Testis (tissue), 5 donors: ENCODE results near the gene GPC6. TPM values are rescaled to one million over a fixed set of nuclear protein-coding genes. Genes with fewer than 3 reads are reported as not detected.

Experiments used
- DNase-seq: peaks from one replicate; pipeline ENCODE4 v3.0.0-alpha.2; 2019
- H3K27ac ChIP-seq, 2 donors: fragments of 200-600 bp; sonication (generic); one replicate each; pipeline ENCODE4 v1.5.1; 2019
- H3K27me3 ChIP-seq: fragments of 200-600 bp; sonication (generic); one replicate; pipeline ENCODE4 v1.5.1; 2019
- H3K36me3 ChIP-seq: fragments of 200-600 bp; sonication (generic); one replicate; pipeline ENCODE4 v1.5.1; 2017; ENCODE audit warnings: low read depth; ENCODE audit errors: missing control alignments
- H3K4me1 ChIP-seq: fragments of 200-600 bp; sonication (generic); one replicate; pipeline ENCODE4 v1.5.1; 2019
- H3K4me3 ChIP-seq, 2 donors: fragments of 200-600 bp; sonication (generic); one replicate each; pipeline ENCODE4 v1.5.1; 2017 to 2019
- H3K9me3 ChIP-seq: fragments of 200-600 bp; sonication (generic); one replicate; pipeline ENCODE4 v1.5.1; 2017
- POLR2A ChIP-seq: fragments of 450-650 bp; IDR thresholded peaks from one replicate; pipeline ENCODE4 v1.6.1; 2017; ENCODE audit warnings: antibody characterized with exemption, mild to moderate bottlenecking, moderate library complexity
- WGBS, 2 donors: methylation state at CpG; one replicate each; pipeline ENCODE4 v1.1.5; 2018; 5-methylcytosine and 5-hydroxymethylcytosine counted together
- intact Hi-C: fragments of 100-400 bp; cut with DNase I; formaldehyde crosslinking; loops from one replicate; pipeline ENCODE4 v1.15.1; 2023; ENCODE audit warnings: low total_unique reads
- long read RNA-seq, 2 donors: transcript quantifications; one replicate each; lab custom pipeline, GENCODE V29; 2026
- polyA plus RNA-seq: library from polyadenylated mRNA; stranded (reverse); fragments of 350-450 nt; fragmentation: Illumina TruSeq; extraction: RNeasy Lipid Tissue Mini Kit (QIAGEN cat#74804); gene quantifications from one replicate; pipeline ENCODE4 v1.2.3, GENCODE V29; 2014; ENCODE audit warnings: low read depth, low replicate concordance; ENCODE audit not compliant: insufficient read depth
- total RNA-seq, 2 donors: library from RNA; depleted of rRNA; stranded (reverse); fragments of >200 nt; gene quantifications; one replicate each; pipeline ENCODE4 v1.2.3, GENCODE V29; 2016
- TF ChIP-seq, protein P1 (sequence below), 3 experiments: fragments of 450-650 bp in 2 of 3; fragments of 200-600 bp in 1 of 3; sonication (generic) in 1 of 3; IDR thresholded peaks; one replicate each; pipeline ENCODE4 v1.5.1; 2016 to 2019; ENCODE audit warnings: antibody characterized with exemption in 3 of 3, mild to moderate bottlenecking in 2 of 3, moderate library complexity in 1 of 3

GPC6 gene
- total RNA-seq (1 to 10 TPM; 2.2 to 4.3 TPM), polyA plus RNA-seq (6.9 TPM)
- long read RNA-seq, donor 1, transcript GPC6-202 (5 exons, 792 nt) = major isoform, 5 of 5 reads
- long read RNA-seq, donor 1, partial matches to known transcripts = 0 of 5 reads
- long read RNA-seq, donor 1, other reads (novel, unspliced or antisense) = 0 of 5 reads
- long read RNA-seq, donor 2, transcript GPC6-202 (5 exons, 792 nt) = major isoform, 6 of 6 reads
- long read RNA-seq, donor 2, partial matches to known transcripts = 0 of 6 reads
- long read RNA-seq, donor 2, other reads (novel, unspliced or antisense) = 0 of 6 reads

GRCh38 chr13:93226623-93227279 is at the start of gene GPC6:
Gene GPC6 (plus strand): TSS chr13:93226807.
- 1% methylated on average over 31 of the region's 31 CpGs for WGBS, 2 donors
- Histone ChIP-seq H3K9me3 (no peaks in the 10 kb centered on the region), H3K36me3 (no peaks in the 10 kb centered on the region), H3K4me1 (no peaks in the 10 kb centered on the region), H3K27ac (peak within 1 kb of the TSS; percentile 3 to 24), H3K27me3 (no peaks in the 10 kb centered on the region), H3K4me3 (peak within 1 kb of the TSS; percentile 51 to 61)
- intact Hi-C loops = no loop called here
- TF ChIP-seq, protein P1, sequence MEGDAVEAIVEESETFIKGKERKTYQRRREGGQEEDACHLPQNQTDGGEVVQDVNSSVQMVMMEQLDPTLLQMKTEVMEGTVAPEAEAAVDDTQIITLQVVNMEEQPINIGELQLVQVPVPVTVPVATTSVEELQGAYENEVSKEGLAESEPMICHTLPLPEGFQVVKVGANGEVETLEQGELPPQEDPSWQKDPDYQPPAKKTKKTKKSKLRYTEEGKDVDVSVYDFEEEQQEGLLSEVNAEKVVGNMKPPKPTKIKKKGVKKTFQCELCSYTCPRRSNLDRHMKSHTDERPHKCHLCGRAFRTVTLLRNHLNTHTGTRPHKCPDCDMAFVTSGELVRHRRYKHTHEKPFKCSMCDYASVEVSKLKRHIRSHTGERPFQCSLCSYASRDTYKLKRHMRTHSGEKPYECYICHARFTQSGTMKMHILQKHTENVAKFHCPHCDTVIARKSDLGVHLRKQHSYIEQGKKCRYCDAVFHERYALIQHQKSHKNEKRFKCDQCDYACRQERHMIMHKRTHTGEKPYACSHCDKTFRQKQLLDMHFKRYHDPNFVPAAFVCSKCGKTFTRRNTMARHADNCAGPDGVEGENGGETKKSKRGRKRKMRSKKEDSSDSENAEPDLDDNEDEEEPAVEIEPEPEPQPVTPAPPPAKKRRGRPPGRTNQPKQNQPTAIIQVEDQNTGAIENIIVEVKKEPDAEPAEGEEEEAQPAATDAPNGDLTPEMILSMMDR (IDR thresholded peaks at IDR 0.05) = no peak
- no peak for TF ChIP-seq POLR2A
- DNase-seq = peak; percentile 43

DNA sequence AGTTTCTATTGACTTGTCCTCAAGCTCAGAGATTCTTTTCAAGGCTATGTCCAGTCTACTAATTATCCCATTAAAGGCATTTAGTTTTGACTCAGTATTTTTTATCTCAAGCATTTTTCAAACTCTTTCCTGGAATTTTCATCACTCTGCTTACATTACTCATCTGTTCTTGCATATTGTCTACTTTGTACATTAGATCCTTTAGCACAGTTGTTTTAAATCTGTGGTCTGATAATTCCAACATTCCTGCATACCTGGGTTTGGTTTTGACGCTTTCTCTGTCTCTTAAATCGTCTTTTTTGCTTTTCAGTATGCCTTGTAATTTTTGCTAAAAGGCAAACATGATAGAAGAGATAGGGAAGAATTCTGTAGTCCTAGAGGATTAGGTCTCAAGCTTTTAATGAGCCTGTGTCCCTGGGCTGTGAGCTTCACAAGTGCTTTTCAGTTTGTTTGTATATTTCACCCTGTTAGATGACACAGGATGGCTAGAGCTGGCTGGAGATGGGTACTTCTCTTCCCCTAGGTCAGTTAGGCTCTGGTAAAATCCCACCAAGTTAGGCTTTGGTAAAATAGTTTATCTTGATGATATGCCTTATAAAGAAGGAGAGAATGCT is 46.1 kb upstream of the GPC6 start:
- H3K4me3 ChIP-seq = no peak overlapping the region
- H3K4me1 ChIP-seq = no peaks in the 10 kb centered on the region
- H3K9me3 ChIP-seq = no peaks in the 10 kb centered on the region
- DNase-seq = no peak
- WGBS, 2 donors = 31 to 58% methylated on average over 2 of the region's 2 CpGs
- H3K36me3 ChIP-seq = no peaks in the 10 kb centered on the region
- no peak overlapping the region for H3K27ac ChIP-seq
- no peak for TF ChIP-seq POLR2A
- no peaks in the 10 kb centered on the region for H3K27me3 ChIP-seq
- intact Hi-C loops = no loop called here

DNA sequence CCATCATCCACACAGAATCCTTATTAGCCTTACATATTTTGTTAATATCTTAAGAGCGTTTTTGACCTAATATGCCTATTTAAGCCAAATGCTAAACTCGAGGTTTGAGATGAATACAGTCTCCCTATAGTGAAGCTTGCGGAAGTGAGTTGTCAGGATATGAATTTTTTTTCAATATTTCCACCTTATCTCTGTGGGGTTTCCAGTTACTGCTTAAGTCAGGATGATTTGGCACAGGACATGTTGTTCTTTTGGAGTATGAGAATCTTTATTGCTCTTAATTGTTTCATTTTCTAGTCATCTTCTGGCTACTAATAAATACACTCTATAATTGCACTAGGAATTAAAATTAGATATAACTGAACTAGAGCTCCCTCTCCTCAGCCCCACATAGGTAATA is 44.2 kb upstream of the GPC6 start:
- DNase-seq = no peak
- intact Hi-C loops = no loop called here
- WGBS, 2 donors = 65 to 78% methylated on average over 3 of the region's 3 CpGs

DNA sequence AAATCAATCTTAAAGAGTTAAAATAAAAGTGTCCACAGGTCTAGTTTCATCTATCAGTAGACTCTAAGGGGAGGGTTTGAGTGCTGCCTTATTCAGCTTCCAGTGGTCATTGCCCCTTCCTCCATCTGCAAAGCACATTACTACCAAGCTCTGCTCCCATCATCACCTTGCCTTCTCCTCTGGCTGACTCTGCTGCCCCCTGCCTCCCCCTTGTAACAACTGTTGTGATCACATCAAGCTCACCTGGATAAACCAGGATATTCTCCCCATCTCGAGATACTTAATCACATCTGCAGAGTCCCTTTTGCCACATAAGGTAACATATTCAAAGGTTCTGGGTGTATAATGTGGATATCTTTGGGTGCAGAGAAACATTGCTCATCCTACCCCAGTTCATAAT is 43.3 kb upstream of the GPC6 start:
- no peak for TF ChIP-seq POLR2A
- WGBS, 2 donors = 64 to 93% methylated on average over 1 of the region's 1 CpG
- DNase-seq = no peak
- Histone ChIP-seq H3K9me3 (no peaks in the 10 kb centered on the region), H3K27ac (no peak overlapping the region), H3K4me3 (no peak overlapping the region), H3K4me1 (no peaks in the 10 kb centered on the region), H3K36me3 (no peaks in the 10 kb centered on the region), H3K27me3 (no peaks in the 10 kb centered on the region)
- intact Hi-C loops = no loop called here

More for the DNA sequence above, 44.2 kb upstream of the GPC6 start:
- H3K4me1 ChIP-seq = no peaks in the 10 kb centered on the region
- TF ChIP-seq, protein P1 (IDR thresholded peaks at IDR 0.05) = no peak
- TF ChIP-seq POLR2A = no peak
- H3K4me3 ChIP-seq = no peak overlapping the region
- H3K27ac ChIP-seq = no peak overlapping the region
- no peaks in the 10 kb centered on the region for H3K27me3 ChIP-seq
- no peaks in the 10 kb centered on the region for H3K36me3 ChIP-seq
- H3K9me3 ChIP-seq = no peaks in the 10 kb centered on the region

GRCh38 chr13:93190006-93190405 is 36.6 kb upstream of the GPC6 start:
- H3K27me3 ChIP-seq = no peaks in the 10 kb centered on the region
- H3K36me3 ChIP-seq = no peaks in the 10 kb centered on the region
- no peak overlapping the region for H3K27ac ChIP-seq
- DNase-seq = no peak
- H3K4me1 ChIP-seq = no peaks in the 10 kb centered on the region
- WGBS, 2 donors = 97 to 98% methylated on average over 2 of the region's 2 CpGs
- no peak for TF ChIP-seq POLR2A
- TF ChIP-seq, protein P1 (IDR thresholded peaks at IDR 0.05) = no peak
- intact Hi-C loops = no loop called here
- H3K9me3 ChIP-seq = no peaks in the 10 kb centered on the region
- no peak overlapping the region for H3K4me3 ChIP-seq
